ENCODE measurements around the gene PACC1. TPM values are rescaled to one million over a fixed set of nuclear protein-coding genes. Genes with fewer than 3 reads are reported as not detected.
"Not testable (repeated sequence)": the region's sequence is repeated elsewhere in the genome, so short reads cannot be mapped to it uniquely, and the experiment has no call there.

The PACC1 gene
- total RNA-seq, 1 donor from 2014 or later, result 12.9 TPM

DNA sequence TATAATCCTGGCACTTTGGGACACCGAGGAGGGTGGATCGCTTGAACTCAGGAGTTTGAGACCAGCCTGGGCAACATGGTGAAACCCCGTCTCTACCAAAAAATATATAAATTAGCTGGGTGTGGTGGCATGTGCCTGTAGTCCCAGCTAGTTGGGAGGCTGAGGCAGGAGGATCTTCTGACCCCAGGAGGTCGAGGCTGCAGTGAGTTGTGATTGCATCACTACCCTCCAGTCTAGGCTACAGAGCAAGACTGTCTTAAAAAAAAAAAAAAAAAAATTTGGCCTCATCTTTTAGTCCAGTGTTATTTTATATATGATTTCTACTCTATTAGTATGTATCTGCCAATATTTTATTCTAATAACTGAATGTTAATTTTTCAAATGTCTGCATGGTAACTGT, 69.8 kb downstream of the PACC1 start:
- DNase-seq (ENCODE audit: low read depth), result no peak
- H3K4me3 ChIP-seq (ENCODE audit: low read depth, low read length), result no peak overlapping the region
- TF ChIP-seq, protein P1, sequence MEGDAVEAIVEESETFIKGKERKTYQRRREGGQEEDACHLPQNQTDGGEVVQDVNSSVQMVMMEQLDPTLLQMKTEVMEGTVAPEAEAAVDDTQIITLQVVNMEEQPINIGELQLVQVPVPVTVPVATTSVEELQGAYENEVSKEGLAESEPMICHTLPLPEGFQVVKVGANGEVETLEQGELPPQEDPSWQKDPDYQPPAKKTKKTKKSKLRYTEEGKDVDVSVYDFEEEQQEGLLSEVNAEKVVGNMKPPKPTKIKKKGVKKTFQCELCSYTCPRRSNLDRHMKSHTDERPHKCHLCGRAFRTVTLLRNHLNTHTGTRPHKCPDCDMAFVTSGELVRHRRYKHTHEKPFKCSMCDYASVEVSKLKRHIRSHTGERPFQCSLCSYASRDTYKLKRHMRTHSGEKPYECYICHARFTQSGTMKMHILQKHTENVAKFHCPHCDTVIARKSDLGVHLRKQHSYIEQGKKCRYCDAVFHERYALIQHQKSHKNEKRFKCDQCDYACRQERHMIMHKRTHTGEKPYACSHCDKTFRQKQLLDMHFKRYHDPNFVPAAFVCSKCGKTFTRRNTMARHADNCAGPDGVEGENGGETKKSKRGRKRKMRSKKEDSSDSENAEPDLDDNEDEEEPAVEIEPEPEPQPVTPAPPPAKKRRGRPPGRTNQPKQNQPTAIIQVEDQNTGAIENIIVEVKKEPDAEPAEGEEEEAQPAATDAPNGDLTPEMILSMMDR (conservative IDR thresholded peaks at IDR 0.05; ENCODE audit: low read depth, low read length), result no peak

DNA sequence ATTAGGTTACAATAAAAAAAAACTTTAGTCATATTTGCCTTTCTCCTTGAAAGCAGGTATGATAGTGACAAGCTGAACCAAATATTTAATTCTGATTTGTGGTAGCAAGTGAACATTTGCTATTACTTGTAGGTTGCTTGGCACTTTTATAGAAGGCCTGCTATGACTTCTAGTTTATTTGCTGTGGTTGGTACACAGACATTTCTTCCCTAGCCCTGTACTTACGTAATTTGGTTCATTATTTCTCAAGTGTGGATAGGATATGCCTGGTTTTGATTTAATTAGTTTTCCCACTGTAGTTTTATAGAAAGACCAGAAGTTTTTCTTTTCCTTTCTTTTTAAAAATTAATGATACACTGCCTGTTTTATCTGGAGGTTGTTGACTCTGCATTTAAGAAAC, 73.6 kb downstream of the PACC1 start:
- TF ChIP-seq, protein P1 (conservative IDR thresholded peaks at IDR 0.05; ENCODE audit: low read depth, low read length), result no peak
- no peak overlapping the region for H3K4me3 ChIP-seq (ENCODE audit: low read depth, low read length)
- no peak for DNase-seq (ENCODE audit: low read depth)

DNA sequence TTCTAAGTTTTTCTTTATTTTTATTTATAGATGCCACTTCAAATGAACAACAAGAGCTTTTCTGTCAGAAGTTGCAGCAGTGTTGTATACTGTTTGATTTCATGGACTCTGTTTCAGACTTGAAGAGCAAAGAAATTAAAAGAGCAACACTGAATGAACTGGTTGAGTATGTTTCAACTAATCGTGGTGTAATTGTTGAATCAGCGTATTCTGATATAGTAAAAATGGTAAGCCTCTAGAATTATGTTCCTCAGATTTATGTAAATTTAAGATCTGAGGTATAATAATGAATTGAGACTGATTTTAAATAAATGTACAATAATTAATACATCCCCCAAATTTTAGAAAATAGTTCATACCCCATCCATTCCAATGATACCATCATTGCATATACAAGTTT, 85.6 kb downstream of the PACC1 start:
- DNase-seq (ENCODE audit: low read depth), result no peak
- TF ChIP-seq, protein P1 (conservative IDR thresholded peaks at IDR 0.05; ENCODE audit: low read depth, low read length), result no peak
- no peak overlapping the region for H3K4me3 ChIP-seq (ENCODE audit: low read depth, low read length)

DNA sequence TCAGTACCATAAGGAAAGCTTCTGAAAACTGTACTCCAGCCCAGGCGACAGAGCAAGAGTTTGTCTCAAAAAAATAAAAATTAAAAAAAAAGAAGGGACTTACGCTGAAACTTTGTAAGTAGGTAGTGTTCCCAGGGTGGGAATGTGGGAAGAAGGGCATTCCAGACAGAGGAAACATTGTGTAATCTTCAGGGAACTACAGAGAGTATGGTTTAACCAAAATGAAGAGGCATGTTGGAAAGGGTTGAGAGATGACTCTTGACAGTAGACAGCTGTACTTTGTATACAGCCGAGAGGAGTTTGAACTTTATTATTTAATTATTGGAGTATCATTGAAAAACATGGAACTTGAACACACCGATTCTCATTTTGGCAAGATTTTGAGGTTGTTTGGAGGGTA, 86.4 kb downstream of the PACC1 start:
- no peak for DNase-seq (ENCODE audit: low read depth)
- TF ChIP-seq, protein P1 (conservative IDR thresholded peaks at IDR 0.05; ENCODE audit: low read depth, low read length), result no peak
- H3K4me3 ChIP-seq (ENCODE audit: low read depth, low read length), result no peak overlapping the region

DNA sequence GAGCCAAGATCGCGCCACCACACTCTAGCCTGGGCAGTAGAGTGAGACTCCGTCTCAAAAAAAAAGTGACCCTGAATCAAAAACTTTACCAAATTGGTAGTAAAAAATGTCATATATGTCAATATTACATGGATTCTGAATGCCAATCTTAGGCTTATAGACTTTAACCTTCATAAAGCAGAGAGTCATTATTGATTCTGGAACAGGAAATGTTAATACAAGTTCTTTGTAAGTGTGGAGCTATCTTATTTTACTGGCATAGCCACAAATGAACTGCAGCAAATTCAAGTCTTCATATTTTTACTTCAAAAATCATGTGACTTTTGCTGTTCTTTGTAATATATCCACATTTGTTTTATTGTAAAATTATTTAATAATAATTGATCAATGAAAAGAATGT, 88.1 kb downstream of the PACC1 start:
- TF ChIP-seq, protein P1 (conservative IDR thresholded peaks at IDR 0.05; ENCODE audit: low read depth, low read length), result no peak
- no peak overlapping the region for H3K4me3 ChIP-seq (ENCODE audit: low read depth, low read length)
- DNase-seq (ENCODE audit: low read depth), result no peak

DNA sequence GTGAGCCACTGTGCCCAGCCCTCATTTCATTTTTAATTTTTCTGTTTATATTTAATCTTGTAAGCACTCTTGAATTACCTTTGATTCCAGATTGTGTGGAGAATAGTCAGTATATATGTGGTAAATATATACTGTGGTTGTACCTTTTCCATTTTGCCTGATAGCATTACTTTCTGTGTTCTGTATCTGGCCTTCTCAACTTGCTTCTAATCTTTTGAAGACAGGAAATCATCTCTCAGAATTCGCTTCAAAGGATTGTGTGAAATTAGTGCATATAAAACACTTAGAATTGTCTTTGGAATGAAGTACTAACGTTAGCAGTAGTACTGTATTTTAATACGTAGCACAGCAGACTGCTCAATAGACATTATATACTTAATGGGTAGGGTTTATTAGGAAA, 91.6 kb downstream of the PACC1 start:
- no peak for DNase-seq (ENCODE audit: low read depth)
- TF ChIP-seq, protein P1 (conservative IDR thresholded peaks at IDR 0.05; ENCODE audit: low read depth, low read length), result no peak
- no peak overlapping the region for H3K4me3 ChIP-seq (ENCODE audit: low read depth, low read length)

DNA sequence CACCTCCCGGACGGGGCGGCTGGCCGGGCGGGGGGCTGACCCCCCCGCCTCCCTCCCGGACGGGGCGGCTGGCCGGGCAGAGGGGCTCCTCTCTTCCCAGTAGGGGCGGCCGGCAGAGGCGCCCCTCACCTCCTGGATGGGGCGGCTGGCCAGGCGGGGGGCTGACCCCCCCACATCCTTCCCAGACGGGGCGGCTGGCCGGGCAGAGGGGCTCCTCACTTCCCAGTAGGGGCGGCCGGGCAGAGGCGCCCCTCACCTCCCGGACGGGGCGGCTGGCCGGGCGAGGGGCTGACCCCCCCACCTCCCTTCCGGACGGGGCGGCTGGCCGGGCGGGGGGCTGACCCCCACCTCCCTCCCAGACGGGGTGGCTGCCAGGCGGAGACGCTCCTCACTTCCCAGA, 93.7 kb downstream of the PACC1 start:
- H3K4me3 ChIP-seq (ENCODE audit: low read depth, low read length); DNase-seq (ENCODE audit: low read depth): not testable (repeated sequence)

DNA sequence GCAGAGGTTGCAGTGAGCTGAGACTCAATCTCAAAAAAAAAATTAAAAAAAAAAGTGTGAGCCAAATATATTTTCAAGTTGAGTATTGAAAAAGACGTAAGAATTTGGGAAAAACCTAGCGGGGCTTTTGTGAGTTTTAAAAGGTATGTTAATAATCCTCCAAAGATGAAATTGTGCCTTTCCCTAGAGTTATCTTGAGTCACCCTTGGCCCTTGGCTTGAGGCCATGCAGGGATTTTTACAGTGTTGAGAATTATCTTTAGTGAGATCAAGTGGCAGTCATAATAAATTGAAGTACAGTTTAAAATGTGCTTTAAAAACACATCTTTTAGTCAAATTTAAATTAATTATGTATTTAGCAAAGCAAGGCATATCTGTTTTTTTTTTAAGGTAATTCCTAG, 96.8 kb downstream of the PACC1 start:
- DNase-seq (ENCODE audit: low read depth), result no peak
- no peak overlapping the region for H3K4me3 ChIP-seq (ENCODE audit: low read depth, low read length)
- TF ChIP-seq, protein P1 (conservative IDR thresholded peaks at IDR 0.05; ENCODE audit: low read depth, low read length), result no peak
